Activated CD4-positive, alpha-beta T cell treated with anti-CD3 and anti-CD28 coated beads for 1 hour (primary cell): Measurements from ENCODE around the gene KCNH8.
"Not testable (repeated sequence)": the region's sequence is repeated elsewhere in the genome, so short reads cannot be mapped to it uniquely, and the experiment has no call there.

Source experiments
- DNase-seq: peaks from one replicate; pipeline ENCODE4 v3.0.0-alpha.2; 2020

Gene KCNH8

DNA sequence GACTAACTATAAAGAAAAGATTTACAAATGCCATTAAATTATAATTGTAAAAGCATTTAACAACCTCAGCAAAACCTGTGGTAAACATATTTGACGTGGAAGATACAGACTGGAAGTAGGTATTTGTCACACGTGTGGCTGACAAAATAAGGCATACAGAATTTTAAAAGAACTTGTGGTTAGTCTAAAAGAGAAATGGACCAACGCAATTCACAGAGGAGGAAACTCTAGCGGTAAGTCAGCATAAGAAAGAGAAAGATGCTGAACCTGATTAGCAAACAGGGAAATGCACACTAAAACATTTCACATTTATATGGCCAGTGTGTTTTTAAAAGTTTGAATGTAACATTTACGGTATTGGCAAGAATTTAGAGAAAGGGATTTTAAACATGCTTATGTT is 35.3 kb downstream of the KCNH8 start:
- no peak for DNase-seq

DNA sequence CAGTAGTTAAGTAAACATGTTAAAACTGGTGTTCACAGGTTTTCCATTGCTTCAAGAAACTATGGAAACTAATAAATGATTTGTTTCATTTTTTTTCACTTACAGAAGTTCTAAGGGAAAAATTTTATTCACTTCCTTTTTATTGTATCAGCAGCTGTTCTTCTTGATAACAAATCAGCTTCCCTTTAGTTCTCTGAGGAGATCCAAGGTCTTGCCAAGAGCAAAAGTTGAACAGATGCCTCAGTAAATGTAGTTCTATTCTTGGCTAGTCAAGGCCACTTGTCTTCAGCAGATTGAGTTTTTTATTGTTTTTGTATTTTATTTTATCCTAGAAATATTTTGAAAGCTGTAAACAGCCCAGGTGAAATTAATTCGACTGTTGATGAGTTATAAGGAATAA is 41.8 kb downstream of the KCNH8 start:
- DNase-seq = no peak

DNA sequence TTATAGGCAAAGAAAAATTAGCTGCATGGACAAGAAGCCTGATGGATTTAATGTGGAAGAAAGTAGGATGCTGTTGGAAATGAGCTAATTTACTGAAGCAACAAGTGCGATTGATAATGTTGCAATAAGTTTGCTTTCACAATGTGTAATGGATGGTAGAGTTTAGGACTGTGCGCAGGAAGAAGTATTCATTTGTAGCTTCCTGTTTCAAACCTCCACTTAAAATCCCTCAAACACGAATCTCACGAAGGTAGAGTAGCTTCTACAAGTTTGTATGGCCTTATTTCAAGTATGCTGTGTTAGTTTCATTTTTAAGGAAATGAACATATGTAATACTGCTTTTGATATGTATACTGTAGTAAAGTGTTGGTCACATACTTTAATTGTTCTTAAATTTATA is 42.3 kb downstream of the KCNH8 start:
- DNase-seq = no peak

DNA sequence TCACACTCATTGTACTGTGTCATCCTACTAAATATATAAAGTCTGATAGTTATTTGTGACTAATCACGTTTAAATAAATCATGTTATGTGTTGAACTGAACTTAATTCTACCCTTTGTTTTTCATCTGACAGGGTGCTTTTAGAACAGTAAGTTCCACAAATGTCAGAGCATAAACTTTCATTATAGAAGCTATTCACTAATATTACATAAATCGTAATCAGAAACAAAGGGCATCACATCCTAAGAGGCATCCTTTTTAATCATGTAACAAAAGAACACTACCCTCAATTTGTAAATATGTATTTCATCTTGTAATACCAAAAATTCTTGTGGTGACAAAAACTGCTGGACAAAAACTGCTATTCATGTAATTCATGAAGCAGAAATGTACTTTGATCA is 50.8 kb downstream of the KCNH8 start:
- DNase-seq = no peak

DNA sequence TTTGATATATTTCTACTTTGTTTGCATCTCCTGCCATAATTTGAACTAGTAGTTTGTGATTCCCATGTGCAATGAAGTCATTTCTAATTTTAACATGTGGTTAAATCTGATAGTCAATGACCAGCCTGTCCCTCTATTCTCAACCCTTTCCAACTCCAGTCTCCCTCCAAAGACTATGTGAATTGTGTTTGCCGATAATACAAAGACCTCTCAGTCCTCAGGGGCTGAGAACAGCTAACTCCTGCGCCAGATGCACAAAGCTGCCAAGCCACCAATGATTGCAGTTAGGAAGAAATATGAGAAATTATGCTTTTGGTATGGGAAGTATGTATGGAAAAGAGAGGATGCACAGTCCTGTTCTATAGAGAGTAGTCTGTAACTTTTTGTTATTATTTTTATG is 54.0 kb downstream of the KCNH8 start:
- DNase-seq = no peak

DNA sequence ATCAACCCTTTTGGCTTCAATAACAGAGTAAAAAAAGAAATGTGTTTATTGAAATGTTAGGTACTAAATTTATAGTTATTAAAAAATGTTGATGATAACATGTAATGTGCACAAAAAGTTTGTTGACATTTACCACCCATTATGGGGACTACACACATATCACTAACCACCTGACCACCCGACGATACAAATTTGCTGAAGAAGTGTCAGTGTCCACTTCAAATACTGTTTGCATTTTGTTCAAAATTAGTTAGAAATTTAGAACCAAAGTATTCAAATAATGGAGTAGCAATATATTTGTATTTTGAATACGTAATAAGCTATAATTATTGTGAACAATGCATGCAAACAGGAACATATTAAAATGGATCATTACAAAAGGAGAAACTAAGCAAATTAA is 54.4 kb downstream of the KCNH8 start:
- DNase-seq = no peak

DNA sequence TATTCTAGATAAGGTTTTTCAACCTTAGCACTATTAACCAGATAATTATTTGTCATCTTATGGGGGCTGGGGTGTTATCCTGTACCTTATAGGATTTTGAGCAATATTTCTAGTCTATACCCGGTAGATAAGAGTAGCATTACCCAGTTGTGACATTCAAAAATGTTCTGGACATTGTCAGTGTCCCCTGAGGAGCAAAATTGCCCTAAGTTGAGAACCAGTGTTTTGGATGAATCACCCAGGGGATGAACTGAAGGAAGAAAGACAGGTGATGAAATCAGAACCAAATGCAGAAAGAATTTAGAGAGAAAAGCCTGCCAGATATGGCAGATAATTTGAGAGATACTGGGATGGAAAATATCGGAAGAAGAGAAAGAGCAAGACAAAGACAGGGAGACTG is 58.2 kb downstream of the KCNH8 start:
- no peak for DNase-seq

DNA sequence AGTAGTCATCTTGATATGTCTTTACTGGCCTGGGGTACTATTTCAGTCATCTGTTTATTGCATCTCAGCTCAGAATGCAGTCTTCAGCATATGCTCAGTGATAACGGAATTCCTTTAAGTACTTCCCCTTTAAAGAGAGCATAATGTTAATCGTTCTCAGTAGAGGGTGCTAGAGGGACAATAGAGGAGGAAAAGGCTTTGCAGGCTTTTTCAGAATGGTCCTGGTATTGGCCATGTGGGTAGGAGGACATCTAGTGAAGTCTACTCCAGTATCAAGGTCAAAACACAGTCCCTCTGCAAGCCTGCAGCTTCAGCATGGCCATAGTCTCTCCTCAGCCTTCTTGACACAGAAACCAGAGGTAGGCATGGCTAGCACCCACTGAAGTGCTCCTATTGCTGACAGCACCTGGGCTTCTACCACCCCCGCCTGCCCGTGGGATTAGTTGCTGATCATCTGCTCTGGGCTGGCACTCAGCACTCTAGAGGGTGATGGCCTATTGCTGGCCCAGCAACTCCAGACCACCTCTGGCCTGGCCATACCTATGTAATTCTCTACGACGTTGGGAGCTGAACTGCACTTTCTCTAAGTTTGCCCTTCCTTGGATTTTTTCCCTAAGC is 65.4 kb downstream of the KCNH8 start:
- DNase-seq = no peak

DNA sequence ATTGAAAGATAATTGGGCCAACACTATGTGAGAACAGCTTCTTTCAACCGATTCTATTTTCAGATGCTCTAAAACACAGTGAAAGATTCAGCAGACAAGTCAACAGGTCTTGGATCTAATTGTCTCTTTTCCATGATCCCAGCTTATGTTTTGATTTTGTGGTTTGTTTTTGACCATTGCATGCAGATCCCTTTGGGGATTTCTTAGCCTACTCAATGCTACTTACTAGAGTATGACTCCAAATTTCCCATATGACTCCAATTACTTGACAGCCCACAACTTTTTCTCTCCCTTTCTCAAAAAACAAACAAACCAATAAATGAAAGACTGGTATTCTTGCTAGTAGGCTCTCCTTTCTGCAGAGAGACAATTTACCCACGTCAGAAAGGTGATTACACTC is 67.1 kb downstream of the KCNH8 start:
- no peak for DNase-seq

DNA sequence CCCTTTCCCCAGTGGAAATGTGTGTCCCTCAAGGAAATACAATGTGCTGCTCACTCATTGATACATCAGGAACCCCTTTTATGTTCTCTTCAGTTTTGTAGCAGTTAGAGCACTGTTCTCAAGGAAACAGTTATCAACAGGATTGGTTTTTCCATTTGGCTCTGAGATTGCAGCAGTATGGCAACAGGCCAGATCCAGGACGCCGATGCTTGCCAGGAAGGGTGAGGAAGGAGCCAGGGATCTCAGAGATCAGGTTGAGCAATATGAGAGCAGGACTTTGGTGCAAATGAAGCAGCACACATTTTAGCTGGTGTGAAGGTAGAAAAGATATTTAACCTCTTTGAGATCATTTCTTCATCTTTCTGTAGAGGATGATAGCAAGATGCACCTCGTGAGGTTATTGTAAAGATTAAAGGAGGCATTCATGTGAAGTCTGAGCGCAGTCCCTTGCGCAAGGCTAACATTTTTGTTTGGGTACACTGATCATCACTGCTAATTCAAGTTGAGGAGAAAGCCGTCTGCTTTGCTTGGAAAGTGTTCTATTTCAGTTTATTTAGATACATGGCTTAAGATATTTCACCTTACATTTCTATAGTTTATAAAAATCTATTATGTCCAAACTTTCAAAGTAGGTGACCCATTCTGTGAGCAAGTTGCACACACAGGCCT is 68.5 kb downstream of the KCNH8 start:
- no peak for DNase-seq

DNA sequence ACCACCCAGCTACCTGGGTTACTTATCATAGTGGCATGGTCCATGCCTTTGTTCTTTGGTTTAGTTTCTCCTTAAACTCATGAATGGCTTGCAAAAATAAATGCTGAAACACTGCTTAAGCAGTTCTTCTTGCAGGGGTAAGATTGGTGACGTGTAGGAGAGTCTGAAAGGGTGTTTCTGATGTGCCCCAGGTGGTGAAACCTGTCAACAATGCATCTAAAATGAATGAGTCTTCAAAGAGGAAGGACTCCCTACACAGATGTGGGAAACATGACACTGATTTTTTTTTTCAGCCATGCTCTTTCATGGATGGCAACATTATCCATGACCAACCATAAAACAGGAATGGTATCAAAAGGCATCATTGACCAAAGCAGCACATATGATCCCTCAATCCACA is 72.0 kb downstream of the KCNH8 start:
- DNase-seq = no peak

DNA sequence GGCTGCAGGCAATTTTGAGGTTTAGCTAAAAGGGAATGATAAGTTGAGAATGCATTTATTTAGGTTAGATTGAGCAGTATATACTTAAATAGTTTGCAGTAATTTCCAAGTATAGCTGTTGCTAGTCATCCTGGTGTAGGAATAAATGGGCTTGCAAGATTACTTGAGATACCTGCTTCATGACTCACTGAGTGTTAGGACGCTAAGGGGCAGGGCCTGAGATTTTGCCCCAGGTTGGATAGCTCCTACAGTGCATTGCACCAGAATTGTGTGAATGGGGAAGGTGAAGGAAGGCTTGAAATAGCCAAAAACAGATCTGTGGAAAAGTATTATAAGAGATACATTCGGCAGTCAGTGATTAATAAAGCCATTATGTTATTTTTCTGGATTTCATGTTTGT is 72.8 kb downstream of the KCNH8 start:
- DNase-seq = no peak

DNA sequence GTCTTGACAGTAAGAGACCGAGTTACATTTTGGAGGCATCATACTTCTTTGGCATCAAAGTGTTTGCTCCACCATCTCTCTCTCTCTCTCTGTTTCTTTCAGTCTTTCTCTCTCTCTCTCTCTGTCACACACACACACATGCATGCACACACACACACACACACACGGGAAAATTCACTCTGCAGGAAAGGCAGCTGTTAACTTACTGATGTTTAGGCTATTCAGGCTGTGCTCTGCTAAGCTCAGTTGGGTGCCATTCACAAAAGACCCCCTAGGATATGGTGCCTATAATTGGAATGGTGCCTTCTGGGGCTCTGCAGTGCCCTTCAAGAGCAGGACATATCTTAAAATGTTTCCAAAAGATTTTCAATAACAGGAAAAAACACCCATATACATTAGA is 78.2 kb downstream of the KCNH8 start:
- no peak for DNase-seq

DNA sequence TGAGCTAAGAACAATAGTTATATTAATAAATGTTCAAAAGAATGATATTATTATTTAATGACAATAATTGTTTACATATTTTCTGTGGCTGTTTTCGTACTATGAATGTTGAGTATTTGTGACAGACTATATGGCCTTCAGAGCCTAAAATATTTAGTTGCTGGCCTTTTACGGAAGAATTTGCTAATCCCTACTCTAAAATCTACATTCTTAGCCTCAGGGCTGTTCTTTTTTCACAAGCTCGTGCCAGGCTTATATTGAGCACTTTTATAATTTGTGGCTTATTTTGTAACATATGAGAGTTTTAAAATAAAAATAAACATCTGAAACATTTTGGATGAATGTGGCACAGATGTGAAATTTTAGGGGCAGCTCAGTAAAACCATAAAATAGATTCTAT is 79.9 kb downstream of the KCNH8 start:
- DNase-seq = no peak

DNA sequence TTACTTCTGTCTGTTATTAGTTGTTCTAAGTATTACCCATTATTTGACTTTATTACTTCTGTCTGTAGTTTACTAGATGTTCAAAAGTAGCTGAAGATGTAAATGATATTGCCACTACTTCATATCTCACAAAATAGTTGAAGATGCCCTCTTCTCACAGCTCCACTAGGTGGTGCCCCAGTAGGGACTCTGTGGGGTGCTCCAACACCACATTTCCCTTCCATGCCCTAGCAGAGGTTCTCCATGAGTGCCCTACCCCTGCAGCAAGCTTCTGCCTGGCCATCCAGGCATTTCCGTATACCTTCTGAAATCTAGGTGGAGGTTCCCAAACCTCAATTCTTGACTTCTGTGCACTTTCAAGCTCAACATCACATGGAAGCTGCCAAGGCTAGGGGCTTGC is 80.8 kb downstream of the KCNH8 start:
- DNase-seq = no peak

DNA sequence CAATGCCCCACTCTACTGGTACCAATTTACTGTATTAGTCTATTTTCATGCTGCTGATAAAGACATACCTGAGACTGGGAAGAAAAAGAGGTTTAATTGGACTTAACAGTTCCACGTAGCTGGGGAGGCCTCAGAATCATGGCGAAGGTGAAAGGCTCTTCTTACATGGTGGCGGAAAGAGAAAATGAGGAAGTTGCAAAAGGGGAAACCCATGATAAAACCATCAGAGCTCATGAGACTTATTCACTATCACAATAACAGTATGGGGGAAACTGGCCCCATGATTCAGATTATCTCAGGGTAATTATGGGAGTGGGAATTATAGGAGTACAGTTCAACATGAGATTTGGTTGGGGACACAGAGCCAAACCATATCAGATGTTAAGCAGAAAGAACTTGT is 81.6 kb downstream of the KCNH8 start:
- not testable (repeated sequence) for DNase-seq

DNA sequence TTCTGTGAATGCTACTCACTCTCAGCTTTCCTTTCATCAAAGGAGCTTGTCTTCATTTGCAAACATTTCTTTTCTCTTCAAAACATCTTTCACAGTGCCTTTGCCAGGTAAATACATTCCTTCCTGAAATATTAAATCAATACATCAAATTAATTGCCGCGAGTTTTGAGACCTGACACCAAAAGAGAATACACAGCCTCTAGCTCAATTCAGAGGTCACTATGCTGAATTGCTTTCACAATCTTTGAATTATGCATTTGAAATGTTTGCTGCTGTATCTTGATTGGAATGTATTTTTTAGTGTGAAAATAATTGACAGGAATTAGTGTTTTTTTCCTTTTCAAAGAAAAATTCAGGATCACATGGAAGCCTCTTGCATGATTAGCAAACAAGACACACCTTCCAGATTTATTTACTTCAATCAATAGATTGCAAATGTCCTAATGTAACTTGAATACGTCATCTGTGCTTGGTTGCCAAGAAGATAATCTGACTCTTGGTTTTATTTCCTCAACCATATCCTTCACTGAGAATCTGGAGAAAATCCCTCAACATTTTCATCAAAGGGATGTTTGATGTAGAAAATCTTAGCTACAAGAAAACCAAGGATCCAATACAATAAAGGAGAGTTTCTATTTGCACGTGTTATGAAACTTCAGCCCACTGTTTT is 83.6 kb downstream of the KCNH8 start:
- DNase-seq = no peak

DNA sequence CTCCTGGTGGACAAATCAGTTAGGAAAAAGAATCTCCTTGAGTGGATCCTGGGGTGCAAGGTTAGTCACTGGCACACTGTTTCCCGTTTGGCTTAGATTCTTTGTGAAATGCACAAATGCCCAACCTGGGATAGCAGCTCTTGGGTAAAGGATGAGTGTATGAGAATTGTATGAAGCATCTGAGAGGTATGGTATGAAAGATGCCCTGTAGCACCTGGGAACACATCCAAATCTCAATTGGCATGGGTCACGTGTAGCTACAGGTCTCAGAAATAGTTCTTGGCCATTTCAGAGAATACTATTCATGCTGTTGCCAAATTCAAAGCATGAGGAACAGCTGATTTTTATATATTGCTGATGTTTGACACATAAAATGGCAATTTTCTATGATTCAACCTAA is 84.3 kb downstream of the KCNH8 start:
- no peak for DNase-seq

DNA sequence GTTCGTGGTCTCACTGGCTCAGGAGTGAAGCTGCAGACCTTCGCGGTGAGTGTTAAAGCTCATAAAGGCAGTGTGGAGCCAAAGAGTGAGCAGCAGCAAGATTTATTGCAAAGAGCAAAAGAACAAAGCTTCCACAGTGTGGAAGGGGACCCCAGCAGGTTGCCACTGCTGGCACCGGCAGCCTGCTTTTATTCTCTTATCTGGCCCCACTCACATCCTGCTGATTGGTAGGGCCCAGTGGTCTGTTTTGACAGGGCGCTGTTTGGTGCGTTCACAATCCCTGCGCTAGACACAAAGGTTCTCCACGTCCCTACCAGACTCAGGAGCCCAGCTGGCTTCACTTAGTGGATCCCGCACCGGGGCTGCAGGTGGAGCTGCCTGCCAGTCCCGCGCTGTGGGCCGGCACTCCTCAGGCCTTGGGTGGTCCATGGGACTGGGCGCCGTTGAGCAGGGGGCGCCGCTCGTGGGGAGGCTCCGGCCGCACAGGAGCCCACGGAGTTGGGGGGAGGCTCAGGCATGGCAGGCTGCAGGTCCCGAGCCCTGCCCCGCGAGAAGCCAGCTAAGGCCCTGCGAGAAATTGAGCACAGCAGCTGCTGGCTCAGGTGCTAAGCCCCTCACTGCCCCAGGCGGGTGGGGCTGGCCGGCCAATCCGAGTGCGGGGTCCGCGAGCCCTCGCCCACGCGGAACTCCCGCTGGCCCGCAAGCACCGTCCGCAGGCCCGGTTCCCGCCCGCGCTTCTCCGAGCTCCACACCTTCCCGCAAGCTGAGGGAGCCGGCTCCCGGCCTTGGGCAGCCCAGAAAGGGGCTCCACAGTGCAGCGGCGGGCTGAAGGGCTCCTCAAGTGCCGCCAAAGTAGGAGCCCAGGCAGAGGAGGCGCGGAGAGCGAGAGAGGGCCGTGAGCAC is 85.8 kb downstream of the KCNH8 start:
- not testable (repeated sequence) for DNase-seq

DNA sequence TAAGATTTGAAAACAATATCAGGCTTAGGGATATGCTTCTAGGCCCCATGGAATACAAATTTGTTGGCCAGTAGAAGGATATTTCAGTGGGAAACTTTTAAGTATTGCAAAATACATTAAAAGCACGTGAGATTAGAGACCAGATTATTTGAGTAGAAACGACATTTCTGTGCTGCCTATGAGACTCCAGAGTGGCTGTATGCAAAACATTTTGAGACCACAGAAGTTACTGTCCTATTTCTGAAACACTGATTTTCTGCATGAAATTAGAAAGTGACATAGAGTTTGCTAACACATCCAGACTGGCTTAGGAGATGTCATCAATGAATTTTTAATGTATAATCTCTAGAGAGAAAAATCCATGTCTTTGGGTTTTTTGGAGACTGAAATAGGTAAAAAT is 99.8 kb downstream of the KCNH8 start:
- no peak for DNase-seq

DNA sequence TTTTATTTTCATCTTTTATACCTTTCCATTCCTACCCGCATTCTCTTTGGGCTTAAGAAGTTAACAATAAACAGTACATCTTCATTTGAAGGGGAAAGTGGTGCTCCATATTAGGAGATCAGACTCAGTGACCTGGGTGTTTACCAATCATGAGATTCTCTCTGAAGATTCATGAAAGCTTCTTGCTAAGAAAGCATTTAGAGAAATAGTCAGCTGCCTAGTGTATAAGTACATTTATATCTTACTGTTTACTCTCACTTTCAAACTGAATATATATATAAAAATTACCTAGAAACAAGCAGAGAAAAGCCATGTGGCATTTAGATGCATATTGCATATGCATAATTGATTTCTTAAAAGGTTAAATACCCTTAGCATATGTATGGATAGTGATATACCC is 100.5 kb downstream of the KCNH8 start:
- no peak for DNase-seq

DNA sequence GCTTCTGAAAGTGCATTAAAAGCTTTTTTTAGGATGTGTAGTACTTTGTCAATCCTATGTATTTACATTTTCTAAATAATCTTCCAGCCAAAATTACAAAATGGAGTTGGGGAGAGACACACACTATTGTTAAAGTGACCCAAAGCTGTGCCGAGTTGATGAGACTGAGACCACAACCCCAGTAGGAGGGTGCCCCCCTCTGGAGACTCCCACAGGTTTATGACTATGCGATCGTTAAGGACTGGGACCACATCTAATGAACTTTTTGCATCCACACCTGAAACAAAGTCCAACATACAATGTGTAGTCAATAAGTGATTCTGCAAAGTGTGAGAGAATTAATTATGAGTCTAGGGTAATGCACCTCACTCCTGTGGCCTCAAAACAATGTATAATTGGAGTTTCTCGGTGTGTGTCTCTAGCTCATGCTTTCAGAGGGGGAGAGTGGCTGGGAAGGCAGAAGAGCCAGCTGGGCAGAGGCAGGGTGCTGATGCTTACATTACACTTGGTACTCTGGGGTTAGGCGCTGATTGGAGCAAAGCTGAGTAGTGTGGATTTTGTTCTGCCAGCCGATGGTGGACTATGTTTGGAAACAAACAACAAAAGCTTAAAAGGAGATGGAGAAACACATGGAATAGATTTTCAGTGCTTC is 102.8 kb downstream of the KCNH8 start:
- no peak for DNase-seq

DNA sequence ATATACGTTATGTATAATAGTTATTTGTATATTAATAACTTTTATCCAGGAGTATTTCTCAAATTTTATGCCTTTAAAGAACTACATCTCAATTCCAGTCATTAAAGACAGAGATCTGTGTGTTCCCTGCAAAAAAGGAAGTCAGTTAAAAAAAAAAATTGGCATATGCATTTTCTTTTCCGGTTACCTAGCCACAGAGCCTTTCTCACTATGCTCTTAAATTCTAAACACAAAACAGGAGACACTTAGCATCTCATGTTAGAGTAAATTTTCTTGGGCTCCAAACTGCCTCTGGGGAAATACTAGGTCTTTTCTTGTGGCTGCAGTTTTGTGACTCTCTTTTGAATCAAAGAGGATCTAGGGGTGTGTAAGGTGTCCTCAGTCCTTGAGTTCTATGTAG is 105.9 kb downstream of the KCNH8 start:
- DNase-seq = no peak
